Panc1 (cell line): ENCODE measurements around the gene RAX2. TPM values are rescaled to one million over a fixed set of nuclear protein-coding genes. Genes with fewer than 3 reads are reported as not detected.
"Not testable (repeated sequence)": the region's sequence is repeated elsewhere in the genome, so short reads cannot be mapped to it uniquely, and the experiment has no call there.

ENCODE experiments used
- ATAC-seq: fragments of 200-7000 bp; cut with Tn5 transposase; 2 replicates; pipeline ENCODE4 v1.9.1; 2020; ENCODE audit warnings: mild to moderate bottlenecking, moderate library complexity
- BruUV-seq: library from RNA; stranded (reverse); fragments of 400-500 nt; replicated peaks from 2 replicates; lab custom pipeline; 2021; lab: Mats Ljungman, UMichigan
- CTCF ChIA-PET: fragments of 300-600 bp; sonication (Branson Sonifier 250); formaldehyde crosslinking; loops from one replicate; lab custom pipeline; 2022; ENCODE audit warnings: antibody characterized with exemption; lab: Charles Lee
- POLR2A ChIA-PET: fragments of 300-600 bp; sonication (Branson Sonifier 250); formaldehyde crosslinking; loops from one replicate; lab custom pipeline; 2022; ENCODE audit warnings: antibody characterized with exemption; lab: Charles Lee
- DNase-seq: peaks from one replicate; pipeline ENCODE4 v3.0.0-alpha.2; 2010; ENCODE audit warnings: low read depth, low spot score
- H3K27ac ChIP-seq: 2 replicates; pipeline ENCODE4 v1.5.1; 2011; ENCODE audit warnings: mild to moderate bottlenecking, low read length, inconsistent platforms
- H3K27me3 ChIP-seq: fragments of 200-500 bp; sonication (Bioruptor generic); 2 replicates; pipeline ENCODE4 v1.6.0; 2014; ENCODE audit warnings: low read length, inconsistent platforms; ENCODE audit not compliant: control insufficient read depth, insufficient read depth
- H3K36me3 ChIP-seq: fragments of 200-500 bp; sonication (Bioruptor generic); 2 replicates; pipeline ENCODE4 v1.5.1; 2014; ENCODE audit warnings: inconsistent platforms, mild to moderate bottlenecking, low read length, moderate library complexity; ENCODE audit not compliant: control insufficient read depth, insufficient read depth
- H3K4me1 ChIP-seq: 2 replicates; pipeline ENCODE4 v1.5.1; 2011; ENCODE audit warnings: inconsistent platforms, mild to moderate bottlenecking, low read length, moderate library complexity; ENCODE audit not compliant: control insufficient read depth, insufficient read depth
- H3K4me3 ChIP-seq, 2 experiments: 2 replicates each; pipeline ENCODE4 v1.5.1; 2011 to 2012; ENCODE audit warnings: low read depth in 2 of 2, low read length in 2 of 2, mild to moderate bottlenecking in 2 of 2, inconsistent platforms in 1 of 2, moderate library complexity in 1 of 2
- H3K9me3 ChIP-seq: fragments of 200-500 bp; sonication (Bioruptor generic); 2 replicates; pipeline ENCODE4 v1.5.1; 2014; ENCODE audit warnings: low read depth, mild to moderate bottlenecking, inconsistent platforms, low read length, moderate library complexity; ENCODE audit not compliant: control insufficient read depth, insufficient read depth
- CTCF ChIP-seq: fragments of 450-650 bp; IDR thresholded peaks from 2 replicates; pipeline ENCODE4 v1.5.1; 2017; ENCODE audit warnings: mild to moderate bottlenecking
- POLR2AphosphoS5 ChIP-seq: IDR thresholded peaks from 2 replicates; pipeline ENCODE4 v1.6.1; 2012; ENCODE audit warnings: mild to moderate bottlenecking, low read depth, low read length, moderate library complexity
- REST ChIP-seq, 2 experiments: IDR thresholded peaks; 2 replicates each; pipeline ENCODE4 v1.6.1; 2011 to 2012; ENCODE audit warnings: low read depth in 2 of 2, control low read depth in 1 of 2, low read length in 1 of 2, mild to moderate bottlenecking in 1 of 2, moderate library complexity in 1 of 2; ENCODE audit not compliant: insufficient read depth in 1 of 2
- SIN3A ChIP-seq: IDR thresholded peaks from 2 replicates; pipeline ENCODE4 v1.6.1; 2012; ENCODE audit warnings: low read depth, mild to moderate bottlenecking, low read length, moderate library complexity, borderline replicate concordance; ENCODE audit not compliant: insufficient read depth
- TCF7L2 ChIP-seq: IDR thresholded peaks from 2 replicates; pipeline ENCODE4 v1.6.1; 2011; ENCODE audit warnings: mild to moderate bottlenecking, low read depth, low read length, inconsistent platforms
- in situ Hi-C: cut with HindIII; loops from 2 replicates; pipeline ENCODE4 v1.10.0; 2016; ENCODE audit warnings: low sequenced_read_pairs, low pct_unique_long_range_greater_than_20kb
- intact Hi-C: fragments of 100-400 bp; cut with micrococcal nuclease; formaldehyde crosslinking; loops from one replicate; pipeline ENCODE4 v1.10.0; 2022; ENCODE audit not compliant: unreplicated experiment
- total RNA-seq: library from RNA; stranded (reverse); gene quantifications from one replicate; pipeline ENCODE4 v1.2.1, GENCODE V29; 2021; ENCODE audit not compliant: unreplicated experiment

The RAX2 gene
- total RNA-seq, 1 experiment from 2014 or later = not detected

GRCh38 chr19:3767050-3767449, 5.0 kb downstream of the RAX2 start:
- Histone ChIP-seq H3K9me3 (no peaks in the 10 kb centered on the region), H3K36me3 (no peaks in the 10 kb centered on the region), H3K4me1 (peaks cover 4% of the 10 kb centered on the region), H3K27ac (no peak overlapping the region), H3K4me3 (no peak overlapping the region), H3K27me3 (no peaks in the 10 kb centered on the region)
- CTCF ChIA-PET = no interaction called here
- BruUV-seq = no TSS peak
- TF ChIP-seq CTCF = no peak
- no peak for TF ChIP-seq REST (IDR thresholded peaks at IDR 0.05; ENCODE audit: insufficient read depth in 1 of 2, low read depth in 2 of 2, low read length in 1 of 2)
- TF ChIP-seq POLR2AphosphoS5 = no peak
- TF ChIP-seq SIN3A = no peak
- TF ChIP-seq TCF7L2 = no peak
- POLR2A ChIA-PET = no interaction called here
- ATAC-seq = no peak
- DNase-seq = no peak
- in situ Hi-C loops = no loop called here
- intact Hi-C loops = no loop called here

DNA sequence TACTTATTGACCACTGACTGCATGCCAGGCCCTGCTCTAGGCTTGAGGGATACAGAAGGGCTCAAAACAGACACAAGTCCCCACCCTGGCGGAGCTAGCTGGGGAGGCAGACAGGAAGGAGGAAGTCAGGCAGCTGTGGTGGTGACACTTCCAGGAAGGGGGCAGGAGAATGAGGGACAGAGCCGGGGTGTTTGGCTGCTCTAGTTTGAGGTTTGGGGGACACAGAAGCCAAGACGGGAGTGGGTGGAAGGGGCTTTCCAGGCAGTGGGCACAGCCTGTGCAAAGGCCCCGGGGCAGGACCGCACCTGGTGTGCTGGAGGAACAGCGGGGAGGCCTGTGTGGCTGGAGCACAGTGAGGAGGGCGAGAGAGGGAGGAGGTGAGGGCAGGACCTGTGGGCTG, 5.5 kb downstream of the RAX2 start:
- POLR2A ChIA-PET = no interaction called here
- intact Hi-C loops = no loop called here
- ATAC-seq (no peak), DNase-seq (no peak)
- TF ChIP-seq TCF7L2 = no peak
- Histone ChIP-seq H3K27ac (no peak overlapping the region), H3K4me1 (peaks cover 6% of the 10 kb centered on the region), H3K36me3 (no peaks in the 10 kb centered on the region), H3K4me3 (no peak overlapping the region), H3K27me3 (no peaks in the 10 kb centered on the region), H3K9me3 (no peaks in the 10 kb centered on the region)
- BruUV-seq = no TSS peak
- in situ Hi-C loops = no loop called here
- CTCF ChIA-PET = no interaction called here

DNA sequence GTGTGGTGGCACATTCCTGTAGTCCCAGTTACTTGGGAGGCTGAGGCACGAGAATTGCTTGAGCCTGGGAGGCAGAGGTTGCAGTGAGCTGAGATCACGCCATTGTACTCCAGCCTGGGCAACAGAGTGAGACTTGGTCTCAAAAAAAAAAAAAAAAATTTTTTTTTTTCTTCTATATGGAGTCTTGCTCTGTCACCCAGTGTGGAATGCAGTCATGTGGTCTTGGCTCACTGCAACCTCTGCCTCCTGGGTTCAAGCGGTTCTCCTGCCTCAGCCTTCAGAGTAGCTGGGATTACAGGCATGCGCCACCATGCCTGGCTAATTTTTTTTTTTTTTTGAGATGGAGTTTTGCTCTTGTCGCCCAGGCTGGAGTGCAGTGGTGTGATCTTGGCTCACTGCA, 6.3 kb downstream of the RAX2 start:
- ATAC-seq, CTCF ChIA-PET, H3K27me3 ChIP-seq, H3K9me3 ChIP-seq, H3K4me1 ChIP-seq, H3K27ac ChIP-seq, POLR2A ChIA-PET, intact Hi-C loops, in situ Hi-C loops, H3K4me3 ChIP-seq, BruUV-seq, DNase-seq, H3K36me3 ChIP-seq: not testable (repeated sequence)
